B cell (primary cell): ENCODE measurements around the gene TRIM74. TPM values are rescaled to one million over a fixed set of nuclear protein-coding genes. Genes with fewer than 3 reads are reported as not detected.

Experiments used
- polyA plus RNA-seq: library from polyadenylated mRNA; depleted of rRNA; stranded (reverse); fragments of >200 nt; gene quantifications from 2 replicates; pipeline ENCODE4 v1.2.3, GENCODE V29; 2012
- small RNA-seq: library from RNA; depleted of rRNA; stranded (forward); fragments of <200 nt; gene quantifications from one replicate; pipeline ENCODE3, GENCODE V24; 2012; ENCODE audit warnings: low replicate concordance, low read depth; ENCODE audit not compliant: insufficient read length
- total RNA-seq, 2 donors: library from RNA; stranded (reverse); fragments of 120-200 nt in 1 of 2; gene quantifications; 1 replicate in 1 of 2; 2 replicates in 1 of 2; pipeline versions ENCODE4 v1.2.3 to v1.2.4, GENCODE V29; 2013 to 2022

The TRIM74 gene
- total and polyA plus RNA-seq, 2 donors (not counting 1 experiment from before 2014, with no cell fraction given), result 0.97 to 1.2 TPM

Small RNAs within 50 kb of the gene (small RNA-seq; reads per million reads assigned to genes)
- not detected for gene RF00019

Other genes with a start within 250 kb of the TRIM74 start
- 9.4 and 9.5 TPM in 2 replicates for gene TYW1B, start 141.3 kb downstream of the TRIM74 start, total RNA-seq
- 4.4 and 6.8 TPM in 2 replicates for gene TYW1B, start 141.3 kb downstream of the TRIM74 start, polyA plus RNA-seq
- gene POM121, start 44.4 kb downstream of the TRIM74 start, total RNA-seq, result 56.2 and 57.9 TPM in 2 replicates
- gene POM121, start 44.4 kb downstream of the TRIM74 start, polyA plus RNA-seq, result 25.0 and 32.2 TPM in 2 replicates
- gene SPDYE8, start 60.3 kb upstream of the TRIM74 start, total RNA-seq, result not detected in 2 replicates
- gene SPDYE8, start 60.3 kb upstream of the TRIM74 start, polyA plus RNA-seq, result not detected in 2 replicates
- gene SPDYE11, start 88.4 kb upstream of the TRIM74 start, total RNA-seq, result not detected in 2 replicates
- not detected in 2 replicates for gene SPDYE11, start 88.4 kb upstream of the TRIM74 start, polyA plus RNA-seq
- gene SPDYE9, start 116.6 kb upstream of the TRIM74 start, total RNA-seq, result not detected in 2 replicates
- gene SPDYE9, start 116.6 kb upstream of the TRIM74 start, polyA plus RNA-seq, result not detected in 2 replicates